Body of pancreas (tissue), 4 donors: ENCODE data around the gene TMEM204. TPM values are rescaled to one million over a fixed set of nuclear protein-coding genes. Genes with fewer than 3 reads are reported as not detected.

Source experiments
- ATAC-seq: fragments of 150-250 bp; one replicate; pipeline ENCODE4 v1.9.1; 2016
- DNase-seq, 4 donors: peaks; one replicate each; pipeline ENCODE4 v3.0.0-alpha.2; 2019
- H3K27ac ChIP-seq, 4 donors: fragments of 200-600 bp; sonication (generic); 1 replicate in 3 of 4; 2 replicates in 1 of 4; pipeline versions ENCODE4 v1.5.1 to v1.6.1; 2016 to 2019; ENCODE audit warnings: mild to moderate bottlenecking in 1 of 4, mixed read lengths in 1 of 4, moderate library complexity in 1 of 4
- H3K27me3 ChIP-seq, 2 donors: fragments of 200-600 bp; sonication (generic); one replicate each; pipeline ENCODE4 v1.6.0; 2016; ENCODE audit warnings: mild to moderate bottlenecking in 1 of 2
- H3K36me3 ChIP-seq, 2 donors: fragments of 200-600 bp; sonication (generic); replicated peaks in 1 of 2; 2 replicates each; pipeline ENCODE4 v1.5.1; 2016; ENCODE audit warnings: low read depth in 2 of 2; ENCODE audit not compliant: insufficient read depth in 1 of 2
- H3K4me1 ChIP-seq: fragments of 200-600 bp; sonication (generic); one replicate; pipeline ENCODE4 v1.6.0; 2016
- H3K4me3 ChIP-seq, 2 donors: fragments of 200-600 bp; sonication (generic); 1 replicate in 1 of 2; 2 replicates in 1 of 2; pipeline ENCODE4 v1.5.1; 2016 to 2019
- H3K9me3 ChIP-seq, 3 donors: fragments of 200-600 bp; sonication (generic); 1 replicate in 2 of 3; 2 replicates in 1 of 3; pipeline ENCODE4 v1.5.1; 2016
- POLR2A ChIP-seq, 3 donors: fragments of 450-650 bp; IDR thresholded peaks; one replicate each; pipeline ENCODE4 v1.6.1; 2016; ENCODE audit warnings: antibody characterized with exemption in 3 of 3, mild to moderate bottlenecking in 2 of 3
- WGBS, 2 donors: methylation state at CpG; one replicate each; pipeline ENCODE4 v1.1.5; 2017; 5-methylcytosine and 5-hydroxymethylcytosine counted together
- intact Hi-C: fragments of 100-400 bp; cut with DNase I; formaldehyde crosslinking; loops from one replicate; pipeline ENCODE4 v1.15.1; 2023
- total RNA-seq, 2 donors: library from RNA; depleted of rRNA; stranded (reverse); fragments of >200 nt; gene quantifications; one replicate each; pipeline ENCODE4 v1.1.0, GENCODE V29; 2016
- TF ChIP-seq, protein P1 (sequence below), 7 experiments: fragments of 450-650 bp in 4 of 7; fragments of 200-600 bp in 3 of 7; sonication (generic) in 3 of 7; IDR thresholded peaks; one replicate each; pipeline ENCODE4 v1.5.1; 2016 to 2019; ENCODE audit warnings: antibody characterized with exemption in 7 of 7

The TMEM204 gene
- total RNA-seq, 2 donors from 2014 or later = 23.6 to 25.1 TPM

DNA sequence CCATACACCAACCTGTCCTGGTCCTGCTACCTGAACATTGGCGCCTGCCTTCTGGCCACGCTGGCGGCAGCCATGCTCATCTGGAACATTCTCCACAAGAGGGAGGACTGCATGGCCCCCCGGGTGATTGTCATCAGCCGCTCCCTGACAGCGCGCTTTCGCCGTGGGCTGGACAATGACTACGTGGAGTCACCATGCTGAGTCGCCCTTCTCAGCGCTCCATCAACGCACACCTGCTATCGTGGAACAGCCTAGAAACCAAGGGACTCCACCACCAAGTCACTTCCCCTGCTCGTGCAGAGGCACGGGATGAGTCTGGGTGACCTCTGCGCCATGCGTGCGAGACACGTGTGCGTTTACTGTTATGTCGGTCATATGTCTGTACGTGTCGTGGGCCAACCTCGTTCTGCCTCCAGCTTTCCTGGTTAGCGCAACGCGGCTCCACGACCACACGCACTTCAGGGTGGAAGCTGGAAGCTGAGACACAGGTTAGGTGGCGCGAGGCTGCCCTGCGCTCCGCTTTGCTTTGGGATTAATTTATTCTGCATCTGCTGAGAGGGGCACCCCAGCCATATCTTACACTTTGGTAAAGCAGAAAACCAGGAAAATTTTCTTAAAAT is 21.5 kb downstream of the TMEM204 start:
- 94 to 97% methylated on average over 29 to 34 of the region's 34 CpGs for WGBS, 2 donors

DNA sequence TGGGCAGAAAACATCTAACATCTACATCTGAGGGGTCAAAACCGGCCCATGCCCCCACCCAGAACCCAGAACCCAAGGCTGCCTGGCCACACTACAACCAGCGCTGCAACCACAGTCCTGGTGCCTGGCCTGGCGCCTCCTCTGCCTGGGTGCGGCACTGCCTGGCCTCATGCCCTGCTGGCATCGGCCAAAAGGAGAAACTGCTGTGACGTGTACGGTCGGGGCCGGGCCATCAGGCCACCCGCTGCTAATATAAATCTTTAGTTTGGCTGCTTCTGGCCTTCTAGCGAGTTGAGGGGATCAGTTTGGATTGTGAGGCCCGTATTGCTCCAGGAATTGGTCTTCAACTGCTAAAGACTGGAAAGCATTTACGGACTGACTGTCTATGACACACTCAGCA is 22.8 kb downstream of the TMEM204 start:
- Histone ChIP-seq H3K9me3 (no peaks in the 10 kb centered on the region), H3K4me3 (no peak overlapping the region), H3K27ac (no peak overlapping the region), H3K4me1 (no peaks in the 10 kb centered on the region), H3K36me3 (no peaks in the 10 kb centered on the region), H3K27me3 (no peaks in the 10 kb centered on the region)
- no peak for DNase-seq
- TF ChIP-seq POLR2A (IDR thresholded peaks at IDR 0.05) = no peak
- TF ChIP-seq, protein P1, sequence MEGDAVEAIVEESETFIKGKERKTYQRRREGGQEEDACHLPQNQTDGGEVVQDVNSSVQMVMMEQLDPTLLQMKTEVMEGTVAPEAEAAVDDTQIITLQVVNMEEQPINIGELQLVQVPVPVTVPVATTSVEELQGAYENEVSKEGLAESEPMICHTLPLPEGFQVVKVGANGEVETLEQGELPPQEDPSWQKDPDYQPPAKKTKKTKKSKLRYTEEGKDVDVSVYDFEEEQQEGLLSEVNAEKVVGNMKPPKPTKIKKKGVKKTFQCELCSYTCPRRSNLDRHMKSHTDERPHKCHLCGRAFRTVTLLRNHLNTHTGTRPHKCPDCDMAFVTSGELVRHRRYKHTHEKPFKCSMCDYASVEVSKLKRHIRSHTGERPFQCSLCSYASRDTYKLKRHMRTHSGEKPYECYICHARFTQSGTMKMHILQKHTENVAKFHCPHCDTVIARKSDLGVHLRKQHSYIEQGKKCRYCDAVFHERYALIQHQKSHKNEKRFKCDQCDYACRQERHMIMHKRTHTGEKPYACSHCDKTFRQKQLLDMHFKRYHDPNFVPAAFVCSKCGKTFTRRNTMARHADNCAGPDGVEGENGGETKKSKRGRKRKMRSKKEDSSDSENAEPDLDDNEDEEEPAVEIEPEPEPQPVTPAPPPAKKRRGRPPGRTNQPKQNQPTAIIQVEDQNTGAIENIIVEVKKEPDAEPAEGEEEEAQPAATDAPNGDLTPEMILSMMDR (IDR thresholded peaks at IDR 0.05) = no peak
- intact Hi-C loops = no loop called here
- 79 to 94% methylated on average over 3 to 13 of the region's 13 CpGs for WGBS, 2 donors
- ATAC-seq = no peak

More for the DNA sequence above, 21.5 kb downstream of the TMEM204 start:
- intact Hi-C loops = no loop called here
- no peaks in the 10 kb centered on the region for H3K27me3 ChIP-seq
- no peak overlapping the region for H3K27ac ChIP-seq
- DNase-seq (no peak), ATAC-seq (no peak)
- H3K4me3 ChIP-seq = no peak overlapping the region
- H3K9me3 ChIP-seq = no peaks in the 10 kb centered on the region
- no peaks in the 10 kb centered on the region for H3K4me1 ChIP-seq
- no peaks in the 10 kb centered on the region for H3K36me3 ChIP-seq
- no peak for TF ChIP-seq POLR2A (IDR thresholded peaks at IDR 0.05)
- TF ChIP-seq, protein P1 (IDR thresholded peaks at IDR 0.05) = no peak

DNA sequence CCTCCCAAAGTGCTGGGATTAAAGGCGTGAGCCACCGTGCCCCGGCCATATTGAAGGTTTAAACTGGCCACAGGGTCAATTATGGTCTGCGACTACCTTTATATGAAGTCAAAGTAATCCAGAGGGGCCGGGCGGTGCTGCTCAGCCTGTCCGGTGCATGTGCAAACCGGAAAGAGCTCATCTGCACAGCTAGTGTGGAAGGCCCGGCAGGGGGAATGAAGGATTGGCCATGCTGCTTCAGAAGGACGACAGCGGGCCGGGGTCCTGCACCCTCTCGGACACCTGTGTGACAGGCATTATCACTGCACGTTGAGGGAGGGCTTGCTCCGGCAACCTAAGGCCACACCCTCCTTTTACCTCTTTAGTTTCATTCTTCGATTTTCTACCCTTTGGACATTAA is 23.6 kb downstream of the TMEM204 start:
- Histone ChIP-seq H3K36me3 (peaks cover 0 to 2% of the 10 kb centered on the region in 2 donors), H3K9me3 (no peaks in the 10 kb centered on the region), H3K4me1 (no peaks in the 10 kb centered on the region), H3K4me3 (no peak overlapping the region), H3K27ac (no peak overlapping the region), H3K27me3 (no peaks in the 10 kb centered on the region)
- DNase-seq (no peak), ATAC-seq (no peak)
- intact Hi-C loops = no loop called here
- 87 to 91% methylated on average over 15 to 16 of the region's 16 CpGs for WGBS, 2 donors
- TF ChIP-seq, protein P1 (IDR thresholded peaks at IDR 0.05) = no peak

DNA sequence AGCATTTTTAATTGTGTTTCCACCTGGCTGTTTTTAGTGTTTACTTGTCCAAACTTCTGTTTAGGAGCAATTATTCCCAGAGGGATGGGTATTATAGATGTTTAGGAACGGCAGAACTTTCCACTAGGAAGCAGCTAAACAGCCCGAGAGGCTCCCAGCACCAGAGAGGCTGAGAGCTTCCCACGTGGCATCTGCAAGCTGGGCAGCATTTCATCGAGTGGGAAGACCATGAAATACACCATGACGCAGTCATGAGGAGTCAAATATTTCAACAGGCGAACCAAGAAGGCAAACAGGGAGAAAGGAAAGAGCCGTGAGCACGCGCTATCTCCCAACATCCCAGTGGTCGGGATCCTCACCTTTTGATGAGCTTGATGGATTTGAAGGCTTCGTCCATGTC is 24.1 kb downstream of the TMEM204 start:
- Histone ChIP-seq H3K4me3 (no peak overlapping the region), H3K36me3 (peaks cover 0 to 2% of the 10 kb centered on the region in 2 donors), H3K9me3 (no peaks in the 10 kb centered on the region), H3K27ac (no peak overlapping the region), H3K27me3 (no peaks in the 10 kb centered on the region), H3K4me1 (no peaks in the 10 kb centered on the region)
- WGBS, 2 donors = 89 to 92% methylated on average over 11 of the region's 11 CpGs
- ATAC-seq = no peak
- TF ChIP-seq POLR2A (IDR thresholded peaks at IDR 0.05) = no peak
- TF ChIP-seq, protein P1 (IDR thresholded peaks at IDR 0.05) = no peak
- intact Hi-C loops = no loop called here
- DNase-seq = no peak

DNA sequence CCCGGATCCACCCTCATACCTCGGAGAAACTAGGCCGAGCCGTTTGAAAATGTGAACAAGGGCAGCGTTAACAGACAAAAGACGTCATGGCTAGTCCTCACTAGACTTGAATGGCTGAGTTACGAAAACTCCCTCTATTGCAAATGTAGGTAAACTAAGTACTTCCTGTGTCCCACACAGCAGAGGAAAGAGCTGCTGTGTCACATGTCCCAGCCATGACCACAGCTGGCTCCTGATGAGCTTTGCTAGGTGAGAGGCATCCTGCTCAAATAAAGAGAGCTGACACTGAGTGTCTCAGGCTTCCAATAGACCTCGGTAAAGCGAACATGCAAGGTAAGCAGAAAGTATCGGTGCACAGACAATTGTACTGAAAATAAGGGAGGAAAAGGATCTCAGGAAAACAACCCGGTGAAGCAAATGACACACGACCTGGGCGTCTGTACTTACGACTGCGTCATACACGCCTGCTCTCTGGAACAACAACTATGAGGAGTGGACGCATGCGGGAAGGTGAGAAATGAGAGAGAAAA is 26.0 kb downstream of the TMEM204 start:
- Histone ChIP-seq H3K4me3 (no peak overlapping the region), H3K27me3 (no peaks in the 10 kb centered on the region), H3K9me3 (no peaks in the 10 kb centered on the region), H3K27ac (no peak overlapping the region), H3K36me3 (peaks cover 0 to 2% of the 10 kb centered on the region in 2 donors), H3K4me1 (no peaks in the 10 kb centered on the region)
- WGBS, 2 donors = 79 to 80% methylated on average over 16 to 18 of the region's 18 CpGs
- intact Hi-C loops = no loop called here
- TF ChIP-seq, protein P1 (IDR thresholded peaks at IDR 0.05) = no peak
- no peak for TF ChIP-seq POLR2A (IDR thresholded peaks at IDR 0.05)
- ATAC-seq = no peak
- no peak for DNase-seq
